Esophagus muscularis mucosa (tissue), 4 donors: ENCODE measurements around the gene DMC1.

ENCODE experiments used
- CTCF ChIP-seq, 3 experiments: fragments of 200-600 bp in 2 of 3; fragments of 450-650 bp in 1 of 3; sonication (generic) in 2 of 3; IDR thresholded peaks; one replicate each; pipeline ENCODE4 v1.5.1; 2017 to 2019; ENCODE audit warnings: antibody characterized with exemption in 3 of 3, mild to moderate bottlenecking in 2 of 3, moderate library complexity in 1 of 3
- EP300 ChIP-seq: sonication (generic); formaldehyde crosslinking; IDR thresholded peaks from one replicate; pipeline ENCODE4 v1.6.1; 2017; ENCODE audit warnings: antibody characterized with exemption
- POLR2A ChIP-seq: fragments of 450-650 bp; IDR thresholded peaks from one replicate; pipeline ENCODE4 v1.6.1; 2017; ENCODE audit warnings: antibody characterized with exemption, moderate library complexity, mild to moderate bottlenecking, low read depth
- POLR2AphosphoS5 ChIP-seq, 2 donors: sonication (generic); formaldehyde crosslinking; IDR thresholded peaks; one replicate each; pipeline ENCODE4 v1.6.1; 2017; ENCODE audit warnings: antibody characterized with exemption in 2 of 2

- TF ChIP-seq POLR2A (no peak), CTCF (IDR thresholded peaks at IDR 0.05) (no peak), POLR2AphosphoS5 (IDR thresholded peaks at IDR 0.05) (no peak), EP300 (no peak)
Observed at GRCh38 chr22:38612217-38613006, 42.4 kb upstream of the DMC1 start.
